ENCODE measurements around the gene ILRUN.
"Not testable (repeated sequence)": the region's sequence is repeated elsewhere in the genome, so short reads cannot be mapped to it uniquely, and the experiment has no call there.

Gene ILRUN

GRCh38 chr6:34696739-34697543 lies at the start of gene ILRUN:
Gene ILRUN (minus strand): TSS chr6:34696767. CDS start chr6:34696603, 164 bp downstream.
- Histone ChIP-seq H3K9me3 (ENCODE audit: severe bottlenecking) (no peaks in the 10 kb centered on the region), H3K4me1 (ENCODE audit: insufficient read depth, poor library complexity, severe bottlenecking) (peaks cover 14% of the 10 kb centered on the region), H3K36me3 (ENCODE audit: low read depth) (peaks cover 11% of the 10 kb centered on the region), H3K4me3 (ENCODE audit: severe bottlenecking) (peak within 1 kb of the TSS; percentile 76), H3K27ac (ENCODE audit: poor library complexity, severe bottlenecking) (peak within 1 kb of the TSS; percentile 63), H3K27me3 (ENCODE audit: insufficient read depth, poor library complexity, severe bottlenecking) (no peaks in the 10 kb centered on the region)
- TF ChIP-seq, protein P1, sequence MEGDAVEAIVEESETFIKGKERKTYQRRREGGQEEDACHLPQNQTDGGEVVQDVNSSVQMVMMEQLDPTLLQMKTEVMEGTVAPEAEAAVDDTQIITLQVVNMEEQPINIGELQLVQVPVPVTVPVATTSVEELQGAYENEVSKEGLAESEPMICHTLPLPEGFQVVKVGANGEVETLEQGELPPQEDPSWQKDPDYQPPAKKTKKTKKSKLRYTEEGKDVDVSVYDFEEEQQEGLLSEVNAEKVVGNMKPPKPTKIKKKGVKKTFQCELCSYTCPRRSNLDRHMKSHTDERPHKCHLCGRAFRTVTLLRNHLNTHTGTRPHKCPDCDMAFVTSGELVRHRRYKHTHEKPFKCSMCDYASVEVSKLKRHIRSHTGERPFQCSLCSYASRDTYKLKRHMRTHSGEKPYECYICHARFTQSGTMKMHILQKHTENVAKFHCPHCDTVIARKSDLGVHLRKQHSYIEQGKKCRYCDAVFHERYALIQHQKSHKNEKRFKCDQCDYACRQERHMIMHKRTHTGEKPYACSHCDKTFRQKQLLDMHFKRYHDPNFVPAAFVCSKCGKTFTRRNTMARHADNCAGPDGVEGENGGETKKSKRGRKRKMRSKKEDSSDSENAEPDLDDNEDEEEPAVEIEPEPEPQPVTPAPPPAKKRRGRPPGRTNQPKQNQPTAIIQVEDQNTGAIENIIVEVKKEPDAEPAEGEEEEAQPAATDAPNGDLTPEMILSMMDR (IDR thresholded peaks at IDR 0.05; ENCODE audit: poor library complexity, severe bottlenecking) = no peak
- peak; percentile 91 for DNase-seq (ENCODE audit: low spot score)
- ATAC-seq (ENCODE audit: low read depth) = peak; percentile 72

GRCh38 chr6:34745277-34746103 lies 48.9 kb upstream of the ILRUN start:
- TF ChIP-seq, protein P1 (IDR thresholded peaks at IDR 0.05; ENCODE audit: poor library complexity, severe bottlenecking) = no peak
- H3K4me1 ChIP-seq (ENCODE audit: insufficient read depth, poor library complexity, severe bottlenecking) = peaks cover 10% of the 10 kb centered on the region
- H3K27ac ChIP-seq (ENCODE audit: poor library complexity, severe bottlenecking) = no peak overlapping the region
- H3K9me3 ChIP-seq (ENCODE audit: severe bottlenecking) = peaks cover 3% of the 10 kb centered on the region
- H3K27me3 ChIP-seq (ENCODE audit: insufficient read depth, poor library complexity, severe bottlenecking) = no peaks in the 10 kb centered on the region
- DNase-seq (ENCODE audit: low spot score) (no peak), ATAC-seq (ENCODE audit: low read depth) (peak; percentile 67)
- no peaks in the 10 kb centered on the region for H3K36me3 ChIP-seq (ENCODE audit: low read depth)
- H3K4me3 ChIP-seq (ENCODE audit: severe bottlenecking) = no peak overlapping the region

DNA sequence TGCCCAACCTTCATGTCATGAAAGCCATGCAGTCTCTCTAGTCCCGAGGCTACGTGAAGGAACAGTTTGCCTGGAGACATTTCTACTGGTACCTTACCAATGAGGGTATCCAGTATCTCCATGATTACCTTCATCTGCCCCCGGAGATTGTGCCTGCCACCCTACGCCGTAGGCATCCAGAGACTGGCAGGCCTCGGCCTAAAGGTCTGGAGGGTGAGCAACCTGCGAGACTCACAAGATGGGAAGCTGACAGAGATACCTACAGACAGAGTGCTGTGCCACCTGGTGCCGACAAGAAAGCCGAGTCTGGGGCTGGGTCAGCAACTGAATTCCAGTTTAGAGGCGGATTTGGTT lies 47.7 kb upstream of the ILRUN start:
- not testable (repeated sequence) for H3K36me3 ChIP-seq (ENCODE audit: low read depth); DNase-seq (ENCODE audit: low spot score); ATAC-seq (ENCODE audit: low read depth); H3K4me3 ChIP-seq (ENCODE audit: severe bottlenecking); H3K9me3 ChIP-seq (ENCODE audit: severe bottlenecking); H3K27me3 ChIP-seq (ENCODE audit: insufficient read depth, poor library complexity, severe bottlenecking); H3K27ac ChIP-seq (ENCODE audit: poor library complexity, severe bottlenecking)
- H3K4me1 ChIP-seq (ENCODE audit: insufficient read depth, poor library complexity, severe bottlenecking) = peaks cover 10% of the 10 kb centered on the region

DNA sequence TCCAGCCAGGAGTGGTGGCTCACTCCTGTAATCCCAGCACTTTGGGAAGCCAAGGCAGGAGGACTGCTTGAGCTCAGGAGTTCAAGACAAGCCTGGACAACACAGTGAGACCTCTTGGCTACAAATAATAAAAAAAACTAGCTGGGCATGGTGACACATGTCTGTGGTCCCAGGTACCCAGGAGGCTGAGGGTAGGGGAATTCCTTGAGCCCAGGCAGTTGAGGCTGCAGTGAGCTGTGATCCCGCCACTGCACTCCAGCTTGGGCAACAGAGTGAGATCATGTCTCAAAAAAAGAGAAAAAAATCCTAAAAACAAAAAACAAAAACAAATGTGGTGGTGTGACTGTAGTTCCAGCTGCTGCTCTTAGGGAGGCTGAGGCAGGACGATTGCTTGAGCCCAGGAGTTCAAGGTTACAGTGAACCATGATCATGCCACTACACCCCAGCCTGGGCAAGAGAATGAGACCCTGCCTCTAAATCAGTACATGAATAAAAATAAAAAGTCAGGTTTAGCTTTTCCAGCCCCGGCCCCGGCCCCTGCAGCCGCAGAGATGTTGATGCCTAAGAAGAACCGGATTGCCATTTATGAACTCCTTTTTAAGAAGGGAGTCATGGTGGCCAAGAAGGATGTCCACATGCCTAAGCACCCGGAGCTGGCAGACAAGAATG lies 47.2 kb upstream of the ILRUN start:
- peaks cover 10% of the 10 kb centered on the region for H3K4me1 ChIP-seq (ENCODE audit: insufficient read depth, poor library complexity, severe bottlenecking)
- ATAC-seq (ENCODE audit: low read depth) = no peak
- no peaks in the 10 kb centered on the region for H3K27me3 ChIP-seq (ENCODE audit: insufficient read depth, poor library complexity, severe bottlenecking)
- no peak overlapping the region for H3K27ac ChIP-seq (ENCODE audit: poor library complexity, severe bottlenecking)
- H3K9me3 ChIP-seq (ENCODE audit: severe bottlenecking) = peaks cover 3% of the 10 kb centered on the region
- no peaks in the 10 kb centered on the region for H3K36me3 ChIP-seq (ENCODE audit: low read depth)
- no peak overlapping the region for H3K4me3 ChIP-seq (ENCODE audit: severe bottlenecking)
- TF ChIP-seq, protein P1 (IDR thresholded peaks at IDR 0.05; ENCODE audit: poor library complexity, severe bottlenecking) = no peak
- DNase-seq (ENCODE audit: low spot score) = no peak

DNA sequence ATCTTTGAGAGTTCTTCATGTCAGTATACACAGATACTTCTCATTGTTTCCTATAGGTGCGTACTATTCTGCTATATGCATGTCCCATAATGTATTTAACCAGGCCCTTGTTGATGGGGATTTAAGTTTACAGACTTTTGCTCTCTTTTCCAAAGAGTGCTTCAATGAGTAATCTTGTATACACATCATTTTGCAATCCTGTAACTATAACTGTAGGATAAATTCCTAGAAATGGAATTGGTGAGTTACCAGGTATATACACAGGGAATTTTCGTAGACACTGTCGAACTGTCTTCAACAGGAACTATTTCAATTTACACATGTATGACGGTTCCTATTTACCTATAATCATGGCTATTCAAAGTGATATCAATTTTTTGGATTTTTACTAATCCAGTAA lies 45.5 kb upstream of the ILRUN start:
- Histone ChIP-seq H3K27ac (ENCODE audit: poor library complexity, severe bottlenecking) (no peak overlapping the region), H3K4me1 (ENCODE audit: insufficient read depth, poor library complexity, severe bottlenecking) (peaks cover 10% of the 10 kb centered on the region), H3K27me3 (ENCODE audit: insufficient read depth, poor library complexity, severe bottlenecking) (no peaks in the 10 kb centered on the region), H3K9me3 (ENCODE audit: severe bottlenecking) (peaks cover 3% of the 10 kb centered on the region), H3K4me3 (ENCODE audit: severe bottlenecking) (no peak overlapping the region), H3K36me3 (ENCODE audit: low read depth) (no peaks in the 10 kb centered on the region)
- ATAC-seq (ENCODE audit: low read depth) (no peak), DNase-seq (ENCODE audit: low spot score) (no peak)
- TF ChIP-seq, protein P1 (IDR thresholded peaks at IDR 0.05; ENCODE audit: poor library complexity, severe bottlenecking) = no peak
